Tibial nerve (tissue), 4 donors: ENCODE measurements around the gene LYPD3.

Source experiments
- EP300 ChIP-seq, 2 donors: sonication (generic); formaldehyde crosslinking; IDR thresholded peaks; one replicate each; pipeline ENCODE4 v1.6.1; 2017; ENCODE audit warnings: antibody characterized with exemption in 2 of 2, mild to moderate bottlenecking in 1 of 2
- POLR2A ChIP-seq, 2 donors: fragments of 450-650 bp; IDR thresholded peaks; one replicate each; pipeline ENCODE4 v1.6.1; 2017; ENCODE audit warnings: antibody characterized with exemption in 2 of 2, mild to moderate bottlenecking in 2 of 2, moderate library complexity in 2 of 2
- TF ChIP-seq, protein P1 (sequence below), 5 experiments: fragments of 200-600 bp in 3 of 5; fragments of 450-650 bp in 2 of 5; sonication (generic) in 3 of 5; IDR thresholded peaks; one replicate each; pipeline ENCODE4 v1.5.1; 2016 to 2019; ENCODE audit warnings: antibody characterized with exemption in 5 of 5, mild to moderate bottlenecking in 3 of 5, moderate library complexity in 2 of 5

DNA sequence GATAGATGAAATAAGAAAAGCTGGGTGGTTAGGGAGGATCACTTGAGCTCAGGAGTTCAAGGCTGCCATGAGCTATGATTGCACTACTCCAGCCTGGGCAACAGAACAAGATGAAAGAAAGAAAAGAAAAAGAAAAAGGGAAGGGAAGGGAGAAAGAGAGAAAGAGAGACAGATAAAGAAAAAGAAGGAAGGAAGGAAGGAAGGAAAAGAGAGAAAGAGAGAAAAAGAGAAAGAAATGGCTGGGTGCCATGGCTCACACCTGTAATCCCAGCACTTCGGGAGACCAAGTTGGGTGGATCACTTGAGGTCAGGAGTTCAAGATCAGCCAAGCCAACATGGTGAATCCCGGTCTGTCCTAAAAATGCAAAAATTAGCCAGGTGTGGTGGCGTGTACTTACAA, 29.6 kb downstream of the LYPD3 start:
- TF ChIP-seq, protein P1, sequence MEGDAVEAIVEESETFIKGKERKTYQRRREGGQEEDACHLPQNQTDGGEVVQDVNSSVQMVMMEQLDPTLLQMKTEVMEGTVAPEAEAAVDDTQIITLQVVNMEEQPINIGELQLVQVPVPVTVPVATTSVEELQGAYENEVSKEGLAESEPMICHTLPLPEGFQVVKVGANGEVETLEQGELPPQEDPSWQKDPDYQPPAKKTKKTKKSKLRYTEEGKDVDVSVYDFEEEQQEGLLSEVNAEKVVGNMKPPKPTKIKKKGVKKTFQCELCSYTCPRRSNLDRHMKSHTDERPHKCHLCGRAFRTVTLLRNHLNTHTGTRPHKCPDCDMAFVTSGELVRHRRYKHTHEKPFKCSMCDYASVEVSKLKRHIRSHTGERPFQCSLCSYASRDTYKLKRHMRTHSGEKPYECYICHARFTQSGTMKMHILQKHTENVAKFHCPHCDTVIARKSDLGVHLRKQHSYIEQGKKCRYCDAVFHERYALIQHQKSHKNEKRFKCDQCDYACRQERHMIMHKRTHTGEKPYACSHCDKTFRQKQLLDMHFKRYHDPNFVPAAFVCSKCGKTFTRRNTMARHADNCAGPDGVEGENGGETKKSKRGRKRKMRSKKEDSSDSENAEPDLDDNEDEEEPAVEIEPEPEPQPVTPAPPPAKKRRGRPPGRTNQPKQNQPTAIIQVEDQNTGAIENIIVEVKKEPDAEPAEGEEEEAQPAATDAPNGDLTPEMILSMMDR (IDR thresholded peaks at IDR 0.05) = no peak
- no peak for TF ChIP-seq EP300 (IDR thresholded peaks at IDR 0.05)
- no peak for TF ChIP-seq POLR2A (IDR thresholded peaks at IDR 0.05)
